PC-3 (cell line): Measurements from ENCODE around the gene WDR7. TPM values are rescaled to one million over a fixed set of nuclear protein-coding genes. Genes with fewer than 3 reads are reported as not detected.

ENCODE experiments used
- ATAC-seq: fragments of 200-7000 bp; cut with Tn5 transposase; 2 replicates; pipeline ENCODE4 v1.9.1; 2020; ENCODE audit warnings: mild to moderate bottlenecking, moderate library complexity
- BruUV-seq: library from RNA; stranded (reverse); fragments of 400-500 nt; replicated peaks from 2 replicates; lab custom pipeline; 2021; lab: Mats Ljungman, UMichigan
- CTCF ChIA-PET: fragments of 300-600 bp; sonication (Branson Sonifier 250); formaldehyde crosslinking; loops from one replicate; lab custom pipeline; 2022; ENCODE audit warnings: antibody characterized with exemption; lab: Charles Lee
- POLR2A ChIA-PET: fragments of 300-600 bp; sonication (Branson Sonifier 250); formaldehyde crosslinking; loops from one replicate; lab custom pipeline; 2022; ENCODE audit warnings: antibody characterized with exemption; ENCODE audit not compliant: unreplicated experiment; lab: Charles Lee
- DNase-seq: peaks from one replicate; pipeline ENCODE4 v3.0.0-alpha.2; 2015
- H2AFZ ChIP-seq: fragments of 300-600 bp; sonication (generic); 2 replicates; pipeline ENCODE4 v1.6.0; 2016; ENCODE audit warnings: antibody characterized with exemption, low read length
- H3F3A ChIP-seq: fragments of 300-600 bp; sonication (generic); one replicate; pipeline ENCODE4 v1.6.0; 2017; ENCODE audit warnings: antibody characterized with exemption, low read length, control low read depth, mild to moderate bottlenecking; ENCODE audit not compliant: unreplicated experiment
- H3K27ac ChIP-seq: fragments of 300-600 bp; sonication (generic); 2 replicates; pipeline ENCODE4 v1.5.1; 2016; ENCODE audit warnings: mild to moderate bottlenecking, low read length
- H3K27me3 ChIP-seq: fragments of 300-600 bp; sonication (generic); 2 replicates; pipeline ENCODE4 v1.6.1; 2016; ENCODE audit warnings: low read length, mixed read lengths
- H3K36me3 ChIP-seq: fragments of 300-600 bp; sonication (generic); 2 replicates; pipeline ENCODE4 v1.6.1; 2016; ENCODE audit warnings: low read depth, mixed run types, low read length, mixed read lengths
- H3K4me1 ChIP-seq: fragments of 300-600 bp; sonication (generic); 2 replicates; pipeline ENCODE4 v1.5.1; 2016; ENCODE audit warnings: low read length; ENCODE audit not compliant: insufficient read depth
- H3K4me2 ChIP-seq: fragments of 300-600 bp; sonication (generic); 2 replicates; pipeline ENCODE4 v1.6.0; 2016; ENCODE audit warnings: low read length
- H3K4me3 ChIP-seq: fragments of 300-600 bp; sonication (generic); 2 replicates; pipeline ENCODE4 v1.5.1; 2016; ENCODE audit warnings: mild to moderate bottlenecking, low read length, mixed read lengths
- H3K79me2 ChIP-seq: fragments of 300-600 bp; sonication (generic); 2 replicates; pipeline ENCODE4 v1.6.1; 2017; ENCODE audit warnings: low read length, mixed read lengths
- H3K9ac ChIP-seq: fragments of 300-600 bp; sonication (generic); 2 replicates; pipeline ENCODE4 v1.6.0; 2016; ENCODE audit warnings: mild to moderate bottlenecking, low read length
- H3K9me2 ChIP-seq: fragments of 300-600 bp; sonication (generic); replicated peaks from 2 replicates; pipeline ENCODE4 v1.6.1; 2016; ENCODE audit warnings: mixed run types, low read length, mixed read lengths
- H3K9me3 ChIP-seq: fragments of 300-600 bp; sonication (generic); 2 replicates; pipeline ENCODE4 v1.6.1; 2016; ENCODE audit warnings: low read length, mixed read lengths
- H4K20me1 ChIP-seq: fragments of 300-600 bp; sonication (generic); 2 replicates; pipeline ENCODE4 v1.6.1; 2016; ENCODE audit warnings: low read length, mixed read lengths
- CTCF ChIP-seq: fragments of 300-600 bp; sonication (generic); conservative IDR thresholded peaks from 2 replicates; pipeline ENCODE4 v1.5.1; 2017; ENCODE audit warnings: antibody characterized with exemption, low read depth, mild to moderate bottlenecking, low read length
- EZH2 ChIP-seq: fragments of 300-600 bp; sonication (generic); IDR thresholded peaks from one replicate; pipeline ENCODE4 v1.6.1; 2017; ENCODE audit warnings: antibody characterized with exemption, mild to moderate bottlenecking, low read length; ENCODE audit not compliant: unreplicated experiment
- EZH2phosphoT487 ChIP-seq: fragments of 300-600 bp; sonication (generic); IDR thresholded peaks from 2 replicates; pipeline ENCODE4 v1.6.1; 2018; ENCODE audit warnings: mild to moderate bottlenecking, antibody characterized with exemption, low read length, borderline replicate concordance
- intact Hi-C: fragments of 100-400 bp; cut with micrococcal nuclease; formaldehyde crosslinking; loops from 2 replicates; pipeline ENCODE4 v1.9.0; 2023
- total RNA-seq: library from RNA; depleted of rRNA; stranded (reverse); fragments of >200 nt; gene quantifications from 2 replicates; pipeline ENCODE4 v1.2.3, GENCODE V29; 2014

The WDR7 gene
- total RNA-seq, 1 experiment from 2014 or later, result 16.0 TPM

- Histone ChIP-seq H3K9me3 (no peaks in the 10 kb centered on the region), H4K20me1 (no peaks in the 10 kb centered on the region), H3K27ac (no peak overlapping the region), H3K9ac (no peak overlapping the region), H3K9me2 (no peaks in the 10 kb centered on the region), H2AFZ (no peak overlapping the region), H3F3A (no peaks in the 10 kb centered on the region), H3K36me3 (no peaks in the 10 kb centered on the region), H3K79me2 (peaks cover 8% of the 10 kb centered on the region), H3K4me2 (no peak overlapping the region), H3K4me3 (no peak overlapping the region), H3K27me3 (no peaks in the 10 kb centered on the region), H3K4me1 (peaks cover 11% of the 10 kb centered on the region)
- CTCF ChIA-PET, result no interaction called here
- no peak for ATAC-seq
- intact Hi-C loops, result no loop called here
- BruUV-seq, result no TSS peak
- no peak for TF ChIP-seq EZH2
- no peak for TF ChIP-seq EZH2phosphoT487
- no peak for TF ChIP-seq CTCF
- POLR2A ChIA-PET, result interaction anchor here (0.6 kb wide), 1 partner anchor 1058 kb away, joined by 3 read pairs; no protein-coding TSS in a partner anchor
- no peak for DNase-seq
Measured at GRCh38 chr18:56647071-56647470, 4.1 kb upstream of the WDR7 start.

- TF ChIP-seq CTCF (no peak), EZH2 (no peak), EZH2phosphoT487 (no peak)
- intact Hi-C loops, result no loop called here
- no peaks in the 10 kb centered on the region for H3K27me3 ChIP-seq
- peaks cover 13% of the 10 kb centered on the region for H3K4me1 ChIP-seq
- no peak overlapping the region for H3K27ac ChIP-seq
- DNase-seq, result no peak
- ChIA-PET POLR2A (no interaction called here), CTCF (no interaction called here)
- no peak overlapping the region for H3K4me2 ChIP-seq
- H4K20me1 ChIP-seq, result no peaks in the 10 kb centered on the region
- H2AFZ ChIP-seq, result no peak overlapping the region
- H3K9me2 ChIP-seq, result no peaks in the 10 kb centered on the region
- BruUV-seq, result no TSS peak
- no peak for ATAC-seq
- no peaks in the 10 kb centered on the region for H3K36me3 ChIP-seq
- H3K4me3 ChIP-seq, result no peak overlapping the region
- no peaks in the 10 kb centered on the region for H3F3A ChIP-seq
- H3K9me3 ChIP-seq, result no peaks in the 10 kb centered on the region
- H3K79me2 ChIP-seq, result peaks cover 20% of the 10 kb centered on the region
- no peak overlapping the region for H3K9ac ChIP-seq
Measured at GRCh38 chr18:56647951-56648893, 2.9 kb upstream of the WDR7 start.

- intact Hi-C loops, result no loop called here
- H3K4me3 ChIP-seq, result no peak overlapping the region
- H3K36me3 ChIP-seq, result no peaks in the 10 kb centered on the region
- H3K9ac ChIP-seq, result no peak overlapping the region
- peak overlapping the region; percentile 93; the same call in 1 of the 2 replicates for H3K4me2 ChIP-seq
- ChIA-PET CTCF (no interaction called here), POLR2A (no interaction called here)
- no peak for ATAC-seq
- no peaks in the 10 kb centered on the region for H3K9me3 ChIP-seq
- H2AFZ ChIP-seq, result peak overlapping the region; percentile 96; the same call in 1 of the 2 replicates
- no peak for TF ChIP-seq EZH2phosphoT487
- TF ChIP-seq CTCF, result no peak
- no peak for TF ChIP-seq EZH2
- H3K27ac ChIP-seq, result no peak overlapping the region
- H3F3A ChIP-seq, result no peaks in the 10 kb centered on the region
- no peaks in the 10 kb centered on the region for H3K27me3 ChIP-seq
- H4K20me1 ChIP-seq, result no peaks in the 10 kb centered on the region
- BruUV-seq, result no TSS peak
- no peak for DNase-seq
- H3K79me2 ChIP-seq, result peaks cover 38% of the 10 kb centered on the region
- H3K4me1 ChIP-seq, result peaks cover 13% of the 10 kb centered on the region
- H3K9me2 ChIP-seq, result no peaks in the 10 kb centered on the region
Measured at GRCh38 chr18:56649996-56650395, 1.2 kb upstream of the WDR7 start.
